Activated T-cell treated with anti-CD3 and anti-CD28 coated beads, Interleukin-2, amount 50 U/mL, for 1 hour (primary cell): ENCODE results near the gene TMEM43.

Experiments used
- DNase-seq: peaks from one replicate; pipeline ENCODE4 v3.0.0-alpha.2; 2020

The TMEM43 gene

DNA sequence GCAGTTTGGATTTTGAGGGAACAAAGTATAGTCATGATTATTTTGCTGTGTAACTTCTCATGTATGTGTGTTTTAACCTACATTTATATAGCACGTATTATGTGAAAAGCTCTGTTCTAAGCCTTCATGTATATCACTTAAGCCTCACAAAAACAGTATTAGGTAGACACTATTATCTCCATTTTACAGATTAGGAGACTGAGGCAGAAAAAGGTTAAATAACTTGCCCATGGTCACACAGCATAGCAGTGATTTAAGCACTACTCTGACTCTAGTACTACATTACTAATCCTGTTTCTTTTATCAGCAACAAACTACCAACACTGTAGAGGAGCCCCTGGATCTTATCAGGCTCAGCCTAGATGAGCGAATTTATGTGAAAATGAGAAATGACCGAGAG, 56.4 kb downstream of the TMEM43 start:
- DNase-seq = no peak

- DNase-seq = no peak
Measured at GRCh38 chr3:14183015-14183577, 58.2 kb downstream of the TMEM43 start.

GRCh38 chr3:14186854-14187458, 62.1 kb downstream of the TMEM43 start:
- DNase-seq = no peak

GRCh38 chr3:14188041-14188754, 63.3 kb downstream of the TMEM43 start:
- no peak for DNase-seq
